ENCODE results near the gene SPAG5. TPM values are rescaled to one million over a fixed set of nuclear protein-coding genes. Genes with fewer than 3 reads are reported as not detected.

Gene SPAG5
- total RNA-seq, 1 experiment from 2014 or later = 219 TPM

GRCh38 chr17:28527859-28528258 is 71.0 kb downstream of the SPAG5 start:
- Histone ChIP-seq H3K9me3 (ENCODE audit: low read depth, low read length, poor library complexity, severe bottlenecking) (no peaks in the 10 kb centered on the region), H3K27me3 (replicated peaks; ENCODE audit: insufficient read depth, low read depth, low read length, poor library complexity) (peaks cover 5% of the 10 kb centered on the region), H3K4me1 (ENCODE audit: insufficient read depth, low read length, poor library complexity, severe bottlenecking) (no peaks in the 10 kb centered on the region), H3K36me3 (ENCODE audit: insufficient read depth, low read length, poor library complexity, severe bottlenecking) (no peaks in the 10 kb centered on the region), H3K4me3 (ENCODE audit: low read depth, low read length, poor library complexity, severe bottlenecking) (no peak overlapping the region), H3K27ac (ENCODE audit: low read depth, low read length, poor library complexity, severe bottlenecking) (no peak overlapping the region)
- POLR2A ChIA-PET (ENCODE audit: low non-redundant PET) = no interaction called here
- TF ChIP-seq CTCF (conservative IDR thresholded peaks at IDR 0.05; ENCODE audit: low read depth, low read length) (no peak), EZH2 (IDR thresholded peaks at IDR 0.05; ENCODE audit: borderline replicate concordance, low read depth, low read length, poor library complexity, severe bottlenecking) (no peak)
- intact Hi-C loops (cut with micrococcal nuclease; ENCODE audit: unreplicated experiment) = no loop called here
- no TSS peak for BruUV-seq (replicated peaks)
- CTCF ChIA-PET = no interaction called here
- DNase-seq (ENCODE audit: low spot score) = no peak

Other genes with a start within 250 kb of the SPAG5 start
- 115 TPM in 2 replicates for gene POLDIP2, start 241.5 kb downstream of the SPAG5 start, total RNA-seq (2021)
- not detected in 2 replicates for gene SEBOX, start 233.8 kb downstream of the SPAG5 start, total RNA-seq (2021)
- 0.26 TPM in 1 of 2 replicates, not detected in the other for gene VTN, start 228.7 kb downstream of the SPAG5 start, total RNA-seq (2021)
- 37.7 and 47.1 TPM in 2 replicates for gene SARM1, start 227.3 kb downstream of the SPAG5 start, total RNA-seq (2021)
- gene SLC46A1, start 192.8 kb downstream of the SPAG5 start, total RNA-seq (2021) = 4.4 and 6.4 TPM in 2 replicates
- gene SLC13A2, start 125.4 kb downstream of the SPAG5 start, total RNA-seq (2021) = not detected in 2 replicates
- not detected in 2 replicates for gene FOXN1, start 92.7 kb downstream of the SPAG5 start, total RNA-seq (2021)
- 44.6 and 46.8 TPM in 2 replicates for gene UNC119, start 46.4 kb downstream of the SPAG5 start, total RNA-seq (2021)
- 51.6 and 64.8 TPM in 2 replicates for gene PIGS, start 27.5 kb downstream of the SPAG5 start, total RNA-seq (2021)
- gene ALDOC, start 22.1 kb downstream of the SPAG5 start, total RNA-seq (2021) = 9.7 and 12.0 TPM in 2 replicates
- 34.6 and 36.8 TPM in 2 replicates for gene RSKR, start 15.2 kb upstream of the SPAG5 start, total RNA-seq (2021)
- gene BLTP2, start 46.1 kb upstream of the SPAG5 start, total RNA-seq (2021) = 176 and 198 TPM in 2 replicates
- 41.1 and 41.6 TPM in 2 replicates for gene SDF2, start 62.9 kb upstream of the SPAG5 start, total RNA-seq (2021)
- gene SUPT6H, start 63.2 kb upstream of the SPAG5 start, total RNA-seq (2021) = 103 and 105 TPM in 2 replicates
- gene PROCA1, start 112.9 kb upstream of the SPAG5 start, total RNA-seq (2021) = 4.6 and 7.8 TPM in 2 replicates
- 158 and 165 TPM in 2 replicates for gene RAB34, start 118.8 kb upstream of the SPAG5 start, total RNA-seq (2021)
- 1,563 and 1,683 TPM in 2 replicates for gene RPL23A, start 121.0 kb upstream of the SPAG5 start, total RNA-seq (2021)
- gene TLCD1, start 127.2 kb upstream of the SPAG5 start, total RNA-seq (2021) = 3.8 and 7.8 TPM in 2 replicates
- gene NEK8, start 129.8 kb upstream of the SPAG5 start, total RNA-seq (2021) = 3.9 and 4.2 TPM in 2 replicates
- gene TRAF4, start 145.0 kb upstream of the SPAG5 start, total RNA-seq (2021) = 128 TPM in 2 replicates
- 27.3 and 31.8 TPM in 2 replicates for gene FAM222B, start 243.8 kb upstream of the SPAG5 start, total RNA-seq (2021)

All from A673 (cell line).